Measurements from ENCODE around the gene OR2T11. TPM values are rescaled to one million over a fixed set of nuclear protein-coding genes. Genes with fewer than 3 reads are reported as not detected.

The OR2T11 gene
- total and polyA plus RNA-seq, 4 donors = not detected

GRCh38 chr1:248597589-248597988, 37.3 kb downstream of the OR2T11 start, which contains the start of gene OR2T10:
OR2T10 (minus strand) TSS chr1:248597700; CDS start chr1:248593768, 3,932 bp downstream.
- Histone ChIP-seq H3K4me1 (ENCODE audit: control insufficient read depth in 4 of 4, insufficient read depth in 4 of 4, low read length in 3 of 4) (no peaks in the 10 kb centered on the region), H3K27me3 (ENCODE audit: control insufficient read depth in 4 of 4, insufficient read depth in 4 of 4, low read length in 3 of 4) (peaks cover 0 to 5% (median 0%) of the 10 kb centered on the region in 4 donors), H3K9ac (ENCODE audit: low read depth in 1 of 2, low read length in 2 of 2) (no peak within 1 kb of the TSS), H3K36me3 (ENCODE audit: control insufficient read depth in 4 of 4, insufficient read depth in 3 of 4, low read depth in 1 of 4, low read length in 3 of 4) (no peaks in the 10 kb centered on the region), H3K27ac (ENCODE audit: low read depth in 1 of 2, low read length in 2 of 2) (no peak within 1 kb of the TSS), H3K4me3 (ENCODE audit: low read depth in 1 of 3, low read length in 3 of 3) (no peak within 1 kb of the TSS), H3K9me3 (ENCODE audit: control insufficient read depth in 4 of 4, low read length in 3 of 4) (no peaks in the 10 kb centered on the region)
- DNase-seq (ENCODE audit: low spot score) = no peak
- TF ChIP-seq RAD21 (IDR thresholded peaks at IDR 0.05) (no peak), JUND (IDR thresholded peaks at IDR 0.05) (no peak), FOXA1 (IDR thresholded peaks at IDR 0.05) (no peak), HNF4A (conservative IDR thresholded peaks at IDR 0.05) (no peak), GABPA (IDR thresholded peaks at IDR 0.05 in 1 of 2, conservative IDR thresholded peaks at IDR 0.05 in 1 of 2) (no peak), TAF1 (conservative IDR thresholded peaks at IDR 0.05) (no peak), RXRA (IDR thresholded peaks at IDR 0.05) (no peak)
- 82% methylated on average over 6 of the region's 6 CpGs for WGBS

GRCh38 chr1:248596615-248597014, 38.3 kb downstream of the OR2T11 start:
- no peak overlapping the region for H3K4me3 ChIP-seq (ENCODE audit: low read depth in 1 of 3, low read length in 3 of 3)
- H3K9me3 ChIP-seq (ENCODE audit: control insufficient read depth in 4 of 4, low read length in 3 of 4) = no peaks in the 10 kb centered on the region
- H3K27me3 ChIP-seq (ENCODE audit: control insufficient read depth in 4 of 4, insufficient read depth in 4 of 4, low read length in 3 of 4) = peaks cover 0 to 5% (median 0%) of the 10 kb centered on the region in 4 donors
- H3K36me3 ChIP-seq (ENCODE audit: control insufficient read depth in 4 of 4, insufficient read depth in 3 of 4, low read depth in 1 of 4, low read length in 3 of 4) = no peaks in the 10 kb centered on the region
- WGBS = 64% methylated on average over 2 of the region's 2 CpGs
- no peak for DNase-seq (ENCODE audit: low spot score)
- TF ChIP-seq SP1 (IDR thresholded peaks at IDR 0.05) = no peak
- TF ChIP-seq YY1 (IDR thresholded peaks at IDR 0.05) = no peak
- TF ChIP-seq ZBTB33 (IDR thresholded peaks at IDR 0.05) = no peak
- TF ChIP-seq EGR1 (IDR thresholded peaks at IDR 0.05; ENCODE audit: low read depth in 2 of 2) = no peak
- no peak for TF ChIP-seq CTCF (IDR thresholded peaks at IDR 0.05; ENCODE audit: low read depth, low read length, missing input control)
- TF ChIP-seq REST (IDR thresholded peaks at IDR 0.05) = no peak
- TF ChIP-seq JUND (IDR thresholded peaks at IDR 0.05) = no peak
- no peak for TF ChIP-seq TAF1 (conservative IDR thresholded peaks at IDR 0.05)
- TF ChIP-seq ATF3 (IDR thresholded peaks at IDR 0.05) = no peak
- TF ChIP-seq HNF4G (IDR thresholded peaks at IDR 0.05) = no peak
- TF ChIP-seq MAX (IDR thresholded peaks at IDR 0.05) = no peak
- no peak for TF ChIP-seq RAD21 (IDR thresholded peaks at IDR 0.05)
- no peak for TF ChIP-seq NR2F2 (IDR thresholded peaks at IDR 0.05)
- no peak for TF ChIP-seq FOXA2 (IDR thresholded peaks at IDR 0.05)
- TF ChIP-seq GABPA (IDR thresholded peaks at IDR 0.05 in 1 of 2, conservative IDR thresholded peaks at IDR 0.05 in 1 of 2) = no peak
- no peak overlapping the region for H3K9ac ChIP-seq (ENCODE audit: low read depth in 1 of 2, low read length in 2 of 2)
- no peak overlapping the region for H3K27ac ChIP-seq (ENCODE audit: low read depth in 1 of 2, low read length in 2 of 2)
- H3K4me1 ChIP-seq (ENCODE audit: control insufficient read depth in 4 of 4, insufficient read depth in 4 of 4, low read length in 3 of 4) = no peaks in the 10 kb centered on the region
